ENCODE measurements around the gene ART4. TPM values are rescaled to one million over a fixed set of nuclear protein-coding genes. Genes with fewer than 3 reads are reported as not detected.

The ART4 gene
- total RNA-seq, 1 experiment from 2014 or later: not detected

DNA sequence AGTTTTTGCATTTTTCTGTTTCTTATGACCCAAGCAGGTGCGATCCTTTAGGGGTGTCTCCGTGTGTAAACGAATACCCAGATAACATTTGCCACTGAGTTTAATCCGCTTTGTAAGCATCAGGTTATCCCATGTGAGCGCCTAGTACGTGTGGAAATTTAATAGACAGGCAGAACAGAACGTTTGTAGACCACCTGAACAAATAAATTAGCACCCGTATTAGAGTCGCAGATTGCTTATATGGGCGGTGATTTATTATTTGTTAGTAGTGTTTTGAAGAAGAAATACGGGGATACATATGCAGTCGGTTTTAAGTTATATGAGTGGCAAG lies 39.5 kb downstream of the ART4 start:
- H3K4me1 Mint-ChIP-seq (ENCODE audit: low read depth, unreplicated experiment): peaks cover 17% of the 10 kb centered on the region
- no peaks in the 10 kb centered on the region for H3K27me3 Mint-ChIP-seq (ENCODE audit: unreplicated experiment)
- H3K4me3 Mint-ChIP-seq (ENCODE audit: low read depth, unreplicated experiment): no peak overlapping the region
- CTCF ChIA-PET: interaction anchor here (0.8 to 1.9 kb wide), 5 partner anchors 26 to 192 kb away, joined by 4 to 18 read pairs (median 5); a partner anchor contains a TSS
- BruUV-seq (replicated peaks): TSS peak; percentile 81
- no peaks in the 10 kb centered on the region for H3K9me3 Mint-ChIP-seq (ENCODE audit: low read depth, unreplicated experiment)
- H3K36me3 Mint-ChIP-seq (ENCODE audit: insufficient read depth, unreplicated experiment): peaks cover 18% of the 10 kb centered on the region
- no peak for DNase-seq
- H3K27ac Mint-ChIP-seq (ENCODE audit: unreplicated experiment): no peak overlapping the region
- TF ChIP-seq CTCF (IDR thresholded peaks at IDR 0.05; ENCODE audit: unreplicated experiment): no peak
- intact Hi-C loops (cut with micrococcal nuclease; ENCODE audit: unreplicated experiment): no loop called here

GRCh38 chr12:14803011-14803829 lies 40.1 kb downstream of the ART4 start, which contains the start of the genes C12orf60 and WBP11:
TSS of gene C12orf60 (plus strand) at chr12:14803670. CDS start at chr12:14822936, 19,266 bp downstream.
TSS of gene WBP11 (minus strand) at chr12:14803478. CDS start at chr12:14801383, 2,095 bp downstream.
- Mint-ChIP-seq H3K36me3 (ENCODE audit: insufficient read depth, unreplicated experiment) (peaks cover 23% of the 10 kb centered on the region), H3K9me3 (ENCODE audit: low read depth, unreplicated experiment) (no peaks in the 10 kb centered on the region), H3K4me3 (ENCODE audit: low read depth, unreplicated experiment) (no peak within 1 kb of the TSS), H3K4me1 (ENCODE audit: low read depth, unreplicated experiment) (peaks cover 17% of the 10 kb centered on the region), H3K27ac (ENCODE audit: unreplicated experiment) (no peak within 1 kb of the TSS), H3K27me3 (ENCODE audit: unreplicated experiment) (no peaks in the 10 kb centered on the region)
- DNase-seq: peak; percentile 88
- CTCF ChIA-PET: interaction anchor here (0.5 to 1.9 kb wide), 8 partner anchors 18 to 192 kb away, joined by 3 to 18 read pairs (median 4); a partner anchor contains a TSS
- TF ChIP-seq CTCF (IDR thresholded peaks at IDR 0.05; ENCODE audit: unreplicated experiment): no peak
- intact Hi-C loops (cut with micrococcal nuclease; ENCODE audit: unreplicated experiment): no loop called here
- BruUV-seq (replicated peaks): no TSS peak

- peaks cover 17% of the 10 kb centered on the region for H3K4me1 Mint-ChIP-seq (ENCODE audit: low read depth, unreplicated experiment)
- CTCF ChIA-PET: interaction anchor here (0.5 to 1.9 kb wide), 4 partner anchors 19 to 173 kb away, joined by 3 to 18 read pairs (median 4); a partner anchor contains a TSS
- intact Hi-C loops (cut with micrococcal nuclease; ENCODE audit: unreplicated experiment): no loop called here
- no peaks in the 10 kb centered on the region for H3K27me3 Mint-ChIP-seq (ENCODE audit: unreplicated experiment)
- H3K4me3 Mint-ChIP-seq (ENCODE audit: low read depth, unreplicated experiment): no peak overlapping the region
- no peak for DNase-seq
- no TSS peak for BruUV-seq (replicated peaks)
- H3K27ac Mint-ChIP-seq (ENCODE audit: unreplicated experiment): no peak overlapping the region
- no peaks in the 10 kb centered on the region for H3K9me3 Mint-ChIP-seq (ENCODE audit: low read depth, unreplicated experiment)
- peaks cover 25% of the 10 kb centered on the region for H3K36me3 Mint-ChIP-seq (ENCODE audit: insufficient read depth, unreplicated experiment)
- no peak for TF ChIP-seq CTCF (IDR thresholded peaks at IDR 0.05; ENCODE audit: unreplicated experiment)
Observed at GRCh38 chr12:14802721-14803010, 40.7 kb downstream of the ART4 start.

- no peak for TF ChIP-seq CTCF (IDR thresholded peaks at IDR 0.05; ENCODE audit: unreplicated experiment)
- BruUV-seq (replicated peaks): TSS peak; percentile 48
- no peak overlapping the region for H3K4me3 Mint-ChIP-seq (ENCODE audit: low read depth, unreplicated experiment)
- no peak overlapping the region for H3K27ac Mint-ChIP-seq (ENCODE audit: unreplicated experiment)
- CTCF ChIA-PET: interaction anchor here (1.9 kb wide), 1 partner anchor 32 kb away, joined by 18 read pairs; a partner anchor contains a TSS
- H3K27me3 Mint-ChIP-seq (ENCODE audit: unreplicated experiment): no peaks in the 10 kb centered on the region
- H3K9me3 Mint-ChIP-seq (ENCODE audit: low read depth, unreplicated experiment): no peaks in the 10 kb centered on the region
- intact Hi-C loops (cut with micrococcal nuclease; ENCODE audit: unreplicated experiment): no loop called here
- DNase-seq: no peak
- peaks cover 29% of the 10 kb centered on the region for H3K36me3 Mint-ChIP-seq (ENCODE audit: insufficient read depth, unreplicated experiment)
- peaks cover 17% of the 10 kb centered on the region for H3K4me1 Mint-ChIP-seq (ENCODE audit: low read depth, unreplicated experiment)
Observed at GRCh38 chr12:14802247-14802646, 41.1 kb downstream of the ART4 start.

Measured in Calu3 (cell line).